OCI-LY1 (cell line): ENCODE data around the gene PCED1B.

Experiments used
- H2AFZ ChIP-seq: fragments of 200-600 bp; sonication (generic), shearing (Covaris generic); 2 replicates; pipeline ENCODE4 v1.6.0; 2014; ENCODE audit warnings: antibody characterized with exemption, mild to moderate bottlenecking, low read length
- H3F3A ChIP-seq: fragments of 200-600 bp; sonication (generic), shearing (Covaris generic); 2 replicates; pipeline ENCODE4 v1.6.0; 2014; ENCODE audit warnings: mild to moderate bottlenecking, antibody characterized with exemption, low read length, moderate library complexity; ENCODE audit not compliant: insufficient read depth
- H3K27ac ChIP-seq: fragments of 200-600 bp; sonication (generic); 2 replicates; pipeline ENCODE4 v1.5.1; 2014; ENCODE audit warnings: low read length, mixed run types, mild to moderate bottlenecking, low read depth; ENCODE audit not compliant: poor library complexity, severe bottlenecking
- H3K27me3 ChIP-seq: fragments of 200-600 bp; sonication (generic); 2 replicates; pipeline ENCODE4 v1.6.0; 2014; ENCODE audit warnings: antibody characterized with exemption, mild to moderate bottlenecking, low read length, moderate library complexity; ENCODE audit not compliant: insufficient read depth
- H3K36me3 ChIP-seq: fragments of 200-600 bp; sonication (generic); 2 replicates; pipeline ENCODE4 v1.6.1; 2014; ENCODE audit warnings: mild to moderate bottlenecking, antibody characterized with exemption, low read length, moderate library complexity, mixed read lengths; ENCODE audit not compliant: insufficient read depth
- H3K4me1 ChIP-seq: fragments of 200-600 bp; sonication (generic); 2 replicates; pipeline ENCODE4 v1.5.1; 2014; ENCODE audit warnings: mild to moderate bottlenecking, low read length, moderate library complexity; ENCODE audit not compliant: insufficient read depth, severe bottlenecking
- H3K4me2 ChIP-seq: fragments of 200-600 bp; sonication (generic), shearing (Covaris generic); 2 replicates; pipeline ENCODE4 v1.6.1; 2014; ENCODE audit warnings: low read length
- H3K4me3 ChIP-seq: fragments of 200-600 bp; sonication (generic); 2 replicates; pipeline ENCODE4 v1.5.1; 2014; ENCODE audit warnings: low read length, low read depth, mild to moderate bottlenecking, mixed read lengths; ENCODE audit not compliant: poor library complexity, severe bottlenecking
- H3K79me2 ChIP-seq: fragments of 200-600 bp; shearing (Covaris generic); 2 replicates; pipeline ENCODE4 v1.6.1; 2016; ENCODE audit warnings: mixed run types, low read length, mixed read lengths; ENCODE audit not compliant: insufficient read depth
- H3K9ac ChIP-seq: fragments of 200-600 bp; sonication (generic), shearing (Covaris generic); 2 replicates; pipeline ENCODE4 v1.6.1; 2014; ENCODE audit warnings: mild to moderate bottlenecking, low read length, mixed read lengths
- H3K9me2 ChIP-seq: fragments of 200-600 bp; sonication (generic), shearing (Covaris generic); 2 replicates; pipeline ENCODE4 v1.6.1; 2014; ENCODE audit warnings: low read depth, mild to moderate bottlenecking, low read length, mixed read lengths
- H3K9me3 ChIP-seq: fragments of 200-600 bp; shearing (Covaris generic); 2 replicates; pipeline ENCODE4 v1.6.1; 2014; ENCODE audit warnings: low read length, mixed read lengths
- H4K20me1 ChIP-seq: fragments of 200-600 bp; sonication (generic), shearing (Covaris generic); 2 replicates; pipeline ENCODE4 v1.6.0; 2016; ENCODE audit warnings: mild to moderate bottlenecking, low read length; ENCODE audit not compliant: insufficient read depth
- CTCF ChIP-seq: fragments of 200-600 bp; sonication (generic), shearing (Covaris generic); IDR thresholded peaks from 2 replicates; pipeline ENCODE4 v1.5.1; 2017; ENCODE audit warnings: mild to moderate bottlenecking, antibody characterized with exemption, low read length, moderate library complexity, mixed read lengths
- EZH2 ChIP-seq: fragments of 200-600 bp; sonication (generic), shearing (Covaris generic); IDR thresholded peaks from 2 replicates; pipeline ENCODE4 v1.8.0; 2017; ENCODE audit warnings: borderline replicate concordance, mixed run types, mild to moderate bottlenecking, antibody characterized with exemption, low read length, moderate library complexity, mixed read lengths

The PCED1B gene

GRCh38 chr12:47102845-47103651 is 23.6 kb downstream of the PCED1B start:
- H2AFZ ChIP-seq: no peak overlapping the region
- no peaks in the 10 kb centered on the region; the same call in 1 of the 2 replicates for H3K27me3 ChIP-seq
- H3F3A ChIP-seq: no peaks in the 10 kb centered on the region
- no peaks in the 10 kb centered on the region for H3K4me1 ChIP-seq
- no peak overlapping the region for H3K4me3 ChIP-seq
- H3K9ac ChIP-seq: no peak overlapping the region
- H3K9me2 ChIP-seq: no peaks in the 10 kb centered on the region
- H3K36me3 ChIP-seq: no peaks in the 10 kb centered on the region
- no peaks in the 10 kb centered on the region for H3K79me2 ChIP-seq
- no peak overlapping the region for H3K4me2 ChIP-seq
- TF ChIP-seq CTCF: no peak
- TF ChIP-seq EZH2: no peak
- no peaks in the 10 kb centered on the region for H4K20me1 ChIP-seq
- no peak overlapping the region for H3K27ac ChIP-seq
- no peaks in the 10 kb centered on the region for H3K9me3 ChIP-seq

GRCh38 chr12:47105914-47106674 is 26.7 kb downstream of the PCED1B start:
- Histone ChIP-seq H3K36me3 (no peaks in the 10 kb centered on the region), H3K4me2 (no peak overlapping the region), H4K20me1 (no peaks in the 10 kb centered on the region), H3K4me1 (no peaks in the 10 kb centered on the region), H3K4me3 (no peak overlapping the region), H3K79me2 (no peaks in the 10 kb centered on the region), H3K27me3 (no peaks in the 10 kb centered on the region), H3K9me2 (no peaks in the 10 kb centered on the region), H3K9ac (no peak overlapping the region), H3K9me3 (no peaks in the 10 kb centered on the region), H3F3A (no peaks in the 10 kb centered on the region), H2AFZ (no peak overlapping the region), H3K27ac (no peak overlapping the region)
- no peak for TF ChIP-seq CTCF
- no peak for TF ChIP-seq EZH2

- Histone ChIP-seq H3K36me3 (no peaks in the 10 kb centered on the region), H3K4me2 (no peak overlapping the region), H3K9me2 (no peaks in the 10 kb centered on the region), H3F3A (no peaks in the 10 kb centered on the region), H3K79me2 (no peaks in the 10 kb centered on the region), H3K4me3 (no peak overlapping the region), H3K9ac (no peak overlapping the region), H3K4me1 (no peaks in the 10 kb centered on the region), H3K27ac (no peak overlapping the region), H3K9me3 (no peaks in the 10 kb centered on the region), H3K27me3 (no peaks in the 10 kb centered on the region), H4K20me1 (no peaks in the 10 kb centered on the region), H2AFZ (no peak overlapping the region)
- TF ChIP-seq EZH2: no peak
- TF ChIP-seq CTCF: no peak
Measured at GRCh38 chr12:47107446-47107845, 28.0 kb downstream of the PCED1B start.
